Right atrium auricular region (tissue), 2 donors: ENCODE data around the gene MAX. TPM values are rescaled to one million over a fixed set of nuclear protein-coding genes. Genes with fewer than 3 reads are reported as not detected.

Experiments
- DNase-seq: peaks from one replicate; pipeline ENCODE4 v3.0.0-alpha.2; 2019; ENCODE audit warnings: low spot score
- H3K27ac ChIP-seq, 2 donors: fragments of 200-600 bp; sonication (generic); 1 replicate in 1 of 2; 2 replicates in 1 of 2; pipeline ENCODE4 v1.5.1; 2016 to 2019
- H3K27me3 ChIP-seq, 2 donors: fragments of 200-600 bp; sonication (generic); one replicate each; pipeline versions ENCODE4 v1.5.1 to v1.6.0; 2017 to 2019
- H3K36me3 ChIP-seq: fragments of 200-600 bp; sonication (generic); one replicate; pipeline ENCODE4 v1.5.1; 2016
- H3K4me1 ChIP-seq, 2 donors: fragments of 200-600 bp; sonication (generic); one replicate each; pipeline versions ENCODE4 v1.5.1 to v1.6.0; 2017 to 2019
- H3K4me3 ChIP-seq, 2 donors: fragments of 200-600 bp; sonication (generic); 1 replicate in 1 of 2; 2 replicates in 1 of 2; pipeline ENCODE4 v1.5.1; 2017 to 2019; ENCODE audit warnings: mild to moderate bottlenecking in 1 of 2, moderate library complexity in 1 of 2
- H3K9me3 ChIP-seq, 2 donors: fragments of 200-600 bp; sonication (generic); one replicate each; pipeline ENCODE4 v1.5.1; 2019
- total RNA-seq, 2 donors: library from RNA; depleted of rRNA; stranded (reverse); fragments of >200 nt; gene quantifications; one replicate each; pipeline ENCODE4 v1.1.0, GENCODE V29; 2016
- TF ChIP-seq, protein P1 (sequence below), 2 donors: fragments of 200-600 bp; sonication (generic); IDR thresholded peaks; one replicate each; pipeline ENCODE4 v1.5.1; 2019; ENCODE audit warnings: antibody characterized with exemption in 2 of 2

The MAX gene
- total RNA-seq, 2 donors from 2014 or later = 37.0 to 67.5 TPM

DNA sequence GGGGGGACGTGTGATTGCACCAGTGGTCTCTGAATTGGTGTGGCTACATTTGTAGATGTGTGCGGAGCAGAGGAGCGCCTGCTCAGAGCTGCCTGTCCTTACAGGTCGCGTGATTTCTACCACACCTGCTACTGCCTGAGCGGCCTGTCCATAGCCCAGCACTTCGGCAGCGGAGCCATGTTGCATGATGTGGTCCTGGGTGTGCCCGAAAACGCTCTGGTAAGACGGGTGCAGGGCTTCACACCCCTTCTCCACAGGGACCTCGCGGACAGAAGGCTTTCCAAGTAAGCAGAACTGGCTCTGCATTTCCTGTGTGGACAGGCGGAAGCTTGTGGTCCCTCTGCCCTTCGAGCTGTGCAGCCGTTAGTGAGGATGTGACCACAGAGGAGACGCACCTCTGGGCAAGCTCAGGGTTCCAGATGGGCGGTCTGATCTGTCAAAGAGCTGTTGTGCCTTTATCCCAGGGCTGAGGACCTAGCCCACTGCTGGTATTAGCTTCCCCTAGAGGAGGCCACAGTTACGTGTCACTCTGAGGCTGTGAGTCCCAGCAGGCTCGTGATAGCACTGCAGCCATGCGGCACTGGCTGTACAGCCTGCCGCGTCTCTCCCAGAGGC lies 47.7 kb downstream of the MAX start:
- H3K27me3 ChIP-seq = no peaks in the 10 kb centered on the region
- H3K4me1 ChIP-seq = no peaks in the 10 kb centered on the region
- no peak overlapping the region for H3K4me3 ChIP-seq
- peaks cover 16% of the 10 kb centered on the region for H3K36me3 ChIP-seq
- H3K9me3 ChIP-seq = no peaks in the 10 kb centered on the region
- DNase-seq = no peak
- no peak overlapping the region for H3K27ac ChIP-seq
- TF ChIP-seq, protein P1, sequence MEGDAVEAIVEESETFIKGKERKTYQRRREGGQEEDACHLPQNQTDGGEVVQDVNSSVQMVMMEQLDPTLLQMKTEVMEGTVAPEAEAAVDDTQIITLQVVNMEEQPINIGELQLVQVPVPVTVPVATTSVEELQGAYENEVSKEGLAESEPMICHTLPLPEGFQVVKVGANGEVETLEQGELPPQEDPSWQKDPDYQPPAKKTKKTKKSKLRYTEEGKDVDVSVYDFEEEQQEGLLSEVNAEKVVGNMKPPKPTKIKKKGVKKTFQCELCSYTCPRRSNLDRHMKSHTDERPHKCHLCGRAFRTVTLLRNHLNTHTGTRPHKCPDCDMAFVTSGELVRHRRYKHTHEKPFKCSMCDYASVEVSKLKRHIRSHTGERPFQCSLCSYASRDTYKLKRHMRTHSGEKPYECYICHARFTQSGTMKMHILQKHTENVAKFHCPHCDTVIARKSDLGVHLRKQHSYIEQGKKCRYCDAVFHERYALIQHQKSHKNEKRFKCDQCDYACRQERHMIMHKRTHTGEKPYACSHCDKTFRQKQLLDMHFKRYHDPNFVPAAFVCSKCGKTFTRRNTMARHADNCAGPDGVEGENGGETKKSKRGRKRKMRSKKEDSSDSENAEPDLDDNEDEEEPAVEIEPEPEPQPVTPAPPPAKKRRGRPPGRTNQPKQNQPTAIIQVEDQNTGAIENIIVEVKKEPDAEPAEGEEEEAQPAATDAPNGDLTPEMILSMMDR (IDR thresholded peaks at IDR 0.05) = no peak

DNA sequence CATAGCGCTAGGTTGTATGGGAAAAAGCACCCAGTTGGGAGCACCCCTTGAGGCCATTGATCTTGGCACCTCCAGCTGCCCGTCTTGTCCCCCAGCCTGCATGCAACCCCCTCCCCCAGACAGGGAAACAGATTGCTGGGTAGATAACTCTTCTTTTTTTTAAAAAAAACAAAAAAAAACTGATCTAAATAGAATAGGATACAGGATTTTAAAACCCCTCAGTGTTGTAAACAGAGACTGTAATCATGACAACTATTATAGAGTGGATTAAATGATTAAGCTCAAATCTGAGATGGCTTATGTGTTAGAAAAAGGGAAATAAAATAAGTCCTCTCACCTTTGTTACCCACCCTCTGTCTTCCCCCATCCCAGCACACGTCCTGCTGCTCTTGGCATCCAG lies 48.9 kb downstream of the MAX start:
- H3K4me3 ChIP-seq = no peak overlapping the region
- no peaks in the 10 kb centered on the region for H3K4me1 ChIP-seq
- no peaks in the 10 kb centered on the region for H3K9me3 ChIP-seq
- DNase-seq = no peak
- peaks cover 16% of the 10 kb centered on the region for H3K36me3 ChIP-seq
- TF ChIP-seq, protein P1 (IDR thresholded peaks at IDR 0.05) = no peak
- no peaks in the 10 kb centered on the region for H3K27me3 ChIP-seq
- H3K27ac ChIP-seq = no peak overlapping the region

DNA sequence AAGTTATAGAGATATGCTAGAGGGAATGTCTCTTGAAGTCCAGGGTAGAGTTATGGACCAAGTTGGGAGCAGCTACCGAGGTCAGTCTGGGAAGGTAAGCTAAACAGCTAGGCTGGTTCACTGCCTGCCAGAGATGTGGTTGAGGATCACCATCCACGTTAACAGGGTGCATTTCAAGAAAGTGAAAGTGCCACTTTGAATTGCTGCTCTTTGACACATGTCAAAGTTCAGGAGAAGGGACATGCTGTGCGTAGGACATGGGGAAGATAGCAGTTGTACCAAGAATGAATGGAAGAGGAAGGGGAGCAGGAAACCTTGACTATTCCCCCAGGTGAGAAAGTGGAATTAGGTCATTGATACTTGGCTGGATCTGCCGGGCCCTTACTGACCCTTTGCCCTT lies 49.5 kb downstream of the MAX start:
- Histone ChIP-seq H3K36me3 (peaks cover 16% of the 10 kb centered on the region), H3K27me3 (no peaks in the 10 kb centered on the region), H3K27ac (no peak overlapping the region), H3K4me1 (no peaks in the 10 kb centered on the region), H3K9me3 (no peaks in the 10 kb centered on the region), H3K4me3 (no peak overlapping the region)
- TF ChIP-seq, protein P1 (IDR thresholded peaks at IDR 0.05) = no peak
- DNase-seq = no peak

DNA sequence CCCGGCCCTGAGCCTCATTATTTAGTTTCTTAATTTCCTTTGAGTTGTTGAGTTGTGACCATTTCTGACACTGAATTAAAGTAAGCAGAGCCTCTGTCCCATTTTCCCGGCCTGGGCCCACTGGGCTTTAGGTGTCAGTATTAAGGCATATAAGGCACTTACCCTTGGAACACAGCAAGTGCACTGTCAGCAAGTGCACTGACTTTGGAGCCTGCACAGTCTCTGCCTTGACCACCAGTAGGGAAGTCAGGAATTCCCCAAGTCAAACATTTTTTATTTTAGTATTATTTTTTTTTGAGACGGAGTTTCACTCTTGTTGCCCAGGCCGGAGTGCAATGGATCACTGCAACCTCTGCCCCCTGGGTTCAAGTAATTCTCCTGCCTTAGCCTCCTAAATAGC lies 56.6 kb downstream of the MAX start:
- H3K36me3 ChIP-seq = peaks cover 19% of the 10 kb centered on the region
- H3K4me3 ChIP-seq = no peak overlapping the region
- TF ChIP-seq, protein P1 (IDR thresholded peaks at IDR 0.05) = no peak
- no peaks in the 10 kb centered on the region for H3K27me3 ChIP-seq
- no peaks in the 10 kb centered on the region for H3K9me3 ChIP-seq
- peaks cover 0 to 6% of the 10 kb centered on the region in 2 donors for H3K4me1 ChIP-seq
- no peak for DNase-seq
- H3K27ac ChIP-seq = no peak overlapping the region

DNA sequence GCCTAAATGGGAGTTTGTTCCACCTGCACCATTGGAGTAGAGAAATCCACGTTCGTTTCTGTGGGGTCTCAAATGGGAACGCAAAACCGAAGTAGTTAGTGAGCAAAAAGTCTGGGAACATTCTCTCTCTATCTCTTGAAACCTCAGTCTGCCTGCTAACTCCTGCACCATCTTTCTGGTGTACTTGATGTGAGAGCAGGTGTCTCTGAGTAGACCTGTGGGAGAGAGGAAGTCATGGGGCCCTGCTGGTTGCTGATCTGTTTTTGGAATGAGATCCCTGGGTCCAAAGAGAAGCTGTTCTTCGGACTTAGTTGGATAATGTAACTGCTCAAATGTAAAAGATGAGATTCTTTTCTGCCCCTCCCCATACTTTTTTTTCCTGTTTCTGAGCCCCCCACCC lies 57.3 kb downstream of the MAX start:
- Histone ChIP-seq H3K36me3 (peaks cover 22% of the 10 kb centered on the region), H3K9me3 (no peaks in the 10 kb centered on the region), H3K4me1 (peaks cover 0 to 6% of the 10 kb centered on the region in 2 donors), H3K27ac (no peak overlapping the region), H3K4me3 (no peak overlapping the region), H3K27me3 (no peaks in the 10 kb centered on the region)
- no peak for DNase-seq
- TF ChIP-seq, protein P1 (IDR thresholded peaks at IDR 0.05) = no peak

DNA sequence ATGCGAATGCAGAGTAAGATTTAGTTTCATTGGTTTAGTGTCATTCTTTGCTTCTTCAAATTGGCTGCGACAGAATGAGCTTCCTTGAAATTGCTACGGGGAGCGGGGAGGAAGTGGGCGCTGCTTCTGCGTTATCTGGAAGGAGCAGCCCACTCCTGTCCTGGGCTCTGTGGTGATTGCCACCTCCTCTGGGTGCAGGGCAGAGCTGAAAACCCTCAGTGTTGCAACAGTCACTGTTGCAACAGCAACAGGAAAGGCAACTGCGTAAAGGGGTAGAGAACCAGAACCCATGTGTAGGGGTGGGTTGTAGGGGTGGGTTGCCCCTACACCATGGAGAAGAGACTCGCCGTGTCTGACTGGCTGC lies 57.7 kb downstream of the MAX start:
- Histone ChIP-seq H3K27ac (no peak overlapping the region), H3K4me1 (peaks cover 0 to 6% of the 10 kb centered on the region in 2 donors), H3K9me3 (no peaks in the 10 kb centered on the region), H3K27me3 (no peaks in the 10 kb centered on the region), H3K4me3 (no peak overlapping the region), H3K36me3 (peaks cover 22% of the 10 kb centered on the region)
- no peak for DNase-seq
- TF ChIP-seq, protein P1 (IDR thresholded peaks at IDR 0.05) = no peak
